Common myeloid progenitor, CD34-positive (primary cell): ENCODE measurements around the gene ENPP7. TPM values are rescaled to one million over a fixed set of nuclear protein-coding genes. Genes with fewer than 3 reads are reported as not detected.

Source experiments
- CTCF ChIA-PET: fragments of 350-600 bp; sonication (Branson Sonifier 250); formaldehyde crosslinking; loops from one replicate; lab custom pipeline; 2021; ENCODE audit warnings: antibody characterized with exemption; lab: Charles Lee
- POLR2A ChIA-PET: fragments of 350-600 bp; sonication (Branson Sonifier 250); formaldehyde crosslinking; loops from one replicate; lab custom pipeline; 2021; ENCODE audit warnings: antibody characterized with exemption; lab: Charles Lee
- DNase-seq, 3 donors: peaks; one replicate each; pipeline versions ENCODE4 v3.0.0 to v3.0.0-alpha.2; 2013
- H3K27ac ChIP-seq, 2 experiments: 1 replicate in 1 of 2; 2 replicates in 1 of 2; pipeline ENCODE4 v1.7.0; 2013; ENCODE audit warnings: inconsistent platforms in 2 of 2, low read length in 2 of 2, mild to moderate bottlenecking in 2 of 2, low read depth in 1 of 2, moderate library complexity in 1 of 2; ENCODE audit not compliant: severe bottlenecking in 2 of 2, insufficient read depth in 1 of 2, poor library complexity in 1 of 2
- H3K27me3 ChIP-seq, 5 experiments: replicated peaks in 2 of 5; 1 replicate in 3 of 5; 2 replicates in 2 of 5; pipeline versions ENCODE4 v1.6.1 to v1.7.0; 2013; ENCODE audit warnings: low read length in 4 of 5, mild to moderate bottlenecking in 2 of 5, moderate library complexity in 2 of 5, inconsistent platforms in 1 of 5; ENCODE audit not compliant: insufficient read depth in 5 of 5, control insufficient read depth in 4 of 5
- H3K36me3 ChIP-seq, 4 experiments: 1 replicate in 2 of 4; 2 replicates in 2 of 4; pipeline versions ENCODE4 v1.6.1 to v1.7.0; 2013; ENCODE audit warnings: low read length in 3 of 4, control low read depth in 1 of 4, mild to moderate bottlenecking in 1 of 4; ENCODE audit not compliant: control insufficient read depth in 4 of 4, insufficient read depth in 4 of 4
- H3K4me1 ChIP-seq, 4 experiments: 1 replicate in 3 of 4; 2 replicates in 1 of 4; pipeline versions ENCODE4 v1.6.1 to v1.7.1; 2013; ENCODE audit warnings: low read length in 3 of 4, mild to moderate bottlenecking in 3 of 4, control low read depth in 1 of 4, inconsistent platforms in 1 of 4, moderate library complexity in 1 of 4; ENCODE audit not compliant: control insufficient read depth in 4 of 4, insufficient read depth in 4 of 4; ENCODE audit errors: control extremely low read depth in 1 of 4
- H3K4me3 ChIP-seq, 7 experiments: 1 replicate in 4 of 7; 2 replicates in 3 of 7; pipeline versions ENCODE4 v1.5.1 to v1.7.0; 2013; ENCODE audit warnings: mild to moderate bottlenecking in 7 of 7, low read length in 6 of 7, moderate library complexity in 6 of 7, inconsistent platforms in 2 of 7, low read depth in 2 of 7, control low read depth in 1 of 7; ENCODE audit not compliant: insufficient read depth in 4 of 7, control insufficient read depth in 1 of 7; ENCODE audit errors: extremely low read depth in 1 of 7
- H3K9me3 ChIP-seq, 5 experiments: 1 replicate in 4 of 5; 2 replicates in 1 of 5; pipeline versions ENCODE4 v1.6.1 to v1.7.1; 2013; ENCODE audit warnings: low read length in 4 of 5, mild to moderate bottlenecking in 2 of 5, inconsistent platforms in 1 of 5, low read depth in 1 of 5, moderate library complexity in 1 of 5; ENCODE audit not compliant: control insufficient read depth in 4 of 5, insufficient read depth in 2 of 5; ENCODE audit errors: control extremely low read depth in 1 of 5
- WGBS: methylation state at CpG from one replicate; pipeline ENCODE4 v1.1.5; 2013; ENCODE audit not compliant: insufficient coverage; 5-methylcytosine and 5-hydroxymethylcytosine counted together
- polyA plus RNA-seq: library from polyadenylated mRNA; unstranded; fragments of 120-200 nt; gene quantifications from one replicate; pipeline ENCODE4 v1.2.1, GENCODE V29; 2013

Gene ENPP7, protein sequence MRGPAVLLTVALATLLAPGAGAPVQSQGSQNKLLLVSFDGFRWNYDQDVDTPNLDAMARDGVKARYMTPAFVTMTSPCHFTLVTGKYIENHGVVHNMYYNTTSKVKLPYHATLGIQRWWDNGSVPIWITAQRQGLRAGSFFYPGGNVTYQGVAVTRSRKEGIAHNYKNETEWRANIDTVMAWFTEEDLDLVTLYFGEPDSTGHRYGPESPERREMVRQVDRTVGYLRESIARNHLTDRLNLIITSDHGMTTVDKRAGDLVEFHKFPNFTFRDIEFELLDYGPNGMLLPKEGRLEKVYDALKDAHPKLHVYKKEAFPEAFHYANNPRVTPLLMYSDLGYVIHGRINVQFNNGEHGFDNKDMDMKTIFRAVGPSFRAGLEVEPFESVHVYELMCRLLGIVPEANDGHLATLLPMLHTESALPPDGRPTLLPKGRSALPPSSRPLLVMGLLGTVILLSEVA
- 0.03 TPM for polyA plus RNA-seq

DNA sequence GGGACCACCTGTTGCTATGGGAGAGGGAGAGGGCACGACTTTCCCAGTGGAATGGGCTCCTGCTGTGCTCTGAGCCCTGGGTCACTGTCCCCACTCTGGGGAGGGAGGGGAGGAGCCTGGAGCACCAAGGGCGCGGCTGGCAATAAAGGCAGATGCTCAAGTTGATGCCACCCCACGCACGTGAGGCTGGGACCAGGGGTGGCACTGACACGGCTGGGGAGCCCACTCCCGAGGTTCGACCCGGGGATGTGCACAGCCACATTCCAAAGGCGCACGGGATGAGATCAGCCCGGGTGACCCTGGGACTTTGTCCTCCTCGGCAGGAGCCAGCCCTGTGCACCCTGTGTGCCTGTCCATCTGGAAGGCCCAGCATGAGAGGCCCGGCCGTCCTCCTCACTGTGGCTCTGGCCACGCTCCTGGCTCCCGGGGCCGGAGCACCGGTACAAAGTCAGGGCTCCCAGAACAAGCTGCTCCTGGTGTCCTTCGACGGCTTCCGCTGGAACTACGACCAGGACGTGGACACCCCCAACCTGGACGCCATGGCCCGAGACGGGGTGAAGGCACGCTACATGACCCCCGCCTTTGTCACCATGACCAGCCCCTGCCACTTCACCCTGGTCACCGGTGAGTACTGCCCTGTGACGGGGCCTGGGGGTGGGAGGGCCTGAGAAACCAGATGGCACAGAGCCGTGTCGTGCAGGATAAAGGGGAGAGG is at the start of gene ENPP7:
TSS of gene ENPP7 (plus strand) at position 175 of the 715 bp plus-strand sequence. CDS start at position 372, 197 bp downstream.
- DNase-seq, result no peak
- H3K4me3 ChIP-seq, result no peak within 1 kb of the TSS
- H3K4me1 ChIP-seq, result peaks cover 0 to 25% (median 1%) of the 10 kb centered on the region in 4 experiments
- H3K9me3 ChIP-seq, result no peaks in the 10 kb centered on the region
- POLR2A ChIA-PET, result no interaction called here
- no peaks in the 10 kb centered on the region for H3K27me3 ChIP-seq
- H3K36me3 ChIP-seq, result no peaks in the 10 kb centered on the region
- CTCF ChIA-PET, result no interaction called here
- H3K27ac ChIP-seq, result no peak within 1 kb of the TSS
- 96% methylated on average over 31 of the region's 33 CpGs for WGBS

DNA sequence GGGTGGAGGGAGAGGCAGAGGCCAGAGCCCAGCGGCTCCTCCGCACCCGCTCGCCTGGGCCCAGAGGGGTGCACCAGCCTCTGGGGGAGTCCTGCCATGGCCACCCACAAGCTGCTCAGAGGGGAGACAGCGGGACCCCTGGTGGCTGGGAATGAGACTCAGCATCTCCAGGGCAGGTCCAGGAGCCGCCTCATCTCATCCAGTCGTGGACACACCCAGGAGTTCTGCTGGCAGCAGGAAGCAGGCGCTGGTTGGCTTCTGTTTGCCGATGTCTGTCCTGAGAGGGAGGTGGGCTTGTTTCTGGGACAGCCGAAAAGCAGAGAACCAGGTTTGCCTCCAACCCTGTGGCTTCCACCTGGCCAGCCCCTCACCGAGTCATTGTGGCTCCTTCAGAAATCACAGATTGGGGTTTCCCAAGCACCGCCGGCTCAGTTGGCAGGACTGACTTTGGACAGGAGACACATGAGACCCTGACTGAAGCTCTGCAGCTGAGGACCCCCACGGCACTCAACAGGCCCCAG is 49.6 kb upstream of the ENPP7 start:
- POLR2A ChIA-PET, result no interaction called here
- Histone ChIP-seq H3K36me3 (no peaks in the 10 kb centered on the region), H3K9me3 (no peaks in the 10 kb centered on the region), H3K27ac (no peak overlapping the region), H3K4me1 (no peaks in the 10 kb centered on the region), H3K4me3 (no peak overlapping the region), H3K27me3 (peaks cover 2 to 38% (median 5%) of the 10 kb centered on the region in 5 experiments)
- CTCF ChIA-PET, result no interaction called here
- no peak for DNase-seq
- WGBS, result 78% methylated on average over 13 of the region's 14 CpGs

DNA sequence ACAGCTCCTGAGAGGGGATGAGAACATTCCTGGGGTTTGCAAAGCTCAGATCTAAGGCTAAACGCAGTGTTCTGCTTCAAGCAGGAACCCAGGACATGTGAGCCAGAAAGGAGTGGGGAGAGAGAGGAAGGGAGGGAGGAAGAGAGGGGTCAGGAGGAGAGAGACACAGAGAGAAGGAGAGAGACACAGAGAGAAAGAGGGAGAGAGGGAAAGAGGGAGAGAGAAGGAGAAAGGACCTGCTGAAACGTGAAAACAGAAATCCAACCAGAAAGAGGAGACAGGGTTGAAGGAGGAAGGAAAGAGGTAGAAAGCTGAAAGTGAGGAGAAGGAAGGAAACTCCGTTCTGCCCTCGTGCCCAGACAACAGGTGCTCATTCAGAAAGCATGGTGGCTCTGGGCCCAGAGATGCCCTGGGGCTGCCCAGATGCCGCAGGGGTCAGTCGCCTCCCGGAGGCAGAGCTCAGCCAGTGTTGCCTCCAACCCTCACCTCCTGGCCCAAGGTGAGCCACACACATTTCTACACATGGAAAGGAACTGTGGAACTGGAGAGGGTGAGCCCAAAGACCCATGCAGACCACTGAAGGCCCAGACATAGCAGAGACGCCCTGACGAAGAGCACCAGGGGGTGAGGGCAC is 49.0 kb upstream of the ENPP7 start:
- WGBS, result 28% methylated on average over 6 of the region's 9 CpGs

DNA sequence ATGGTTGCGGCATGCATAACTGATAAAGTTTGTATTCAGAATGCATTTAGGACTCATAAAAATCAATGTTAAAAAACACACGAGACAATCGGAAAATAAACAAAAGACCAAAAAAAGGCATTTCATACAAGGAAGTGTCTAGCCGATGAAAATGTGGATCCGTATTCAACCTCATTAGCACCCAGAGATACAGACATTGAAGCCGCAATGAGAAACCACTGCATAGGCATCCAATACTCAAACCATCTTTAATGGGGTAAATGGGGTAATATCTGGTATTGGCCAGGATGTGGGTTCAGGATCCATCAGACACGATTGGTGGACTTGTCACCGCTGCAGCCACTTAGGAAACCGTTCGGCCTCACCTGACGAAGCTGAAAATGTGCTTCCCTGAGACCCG is 47.4 kb upstream of the ENPP7 start:
- CTCF ChIA-PET, result no interaction called here
- 84% methylated on average over 6 of the region's 12 CpGs for WGBS
- DNase-seq, result no peak

More for the DNA sequence above, 49.0 kb upstream of the ENPP7 start:
- no peak for DNase-seq
- H3K27ac ChIP-seq, result no peak overlapping the region
- ChIA-PET CTCF (no interaction called here), POLR2A (no interaction called here)
- no peaks in the 10 kb centered on the region for H3K4me1 ChIP-seq
- H3K36me3 ChIP-seq, result no peaks in the 10 kb centered on the region
- H3K27me3 ChIP-seq, result peaks cover 2 to 43% (median 5%) of the 10 kb centered on the region in 5 experiments
- H3K4me3 ChIP-seq, result no peak overlapping the region
- no peaks in the 10 kb centered on the region for H3K9me3 ChIP-seq

DNA sequence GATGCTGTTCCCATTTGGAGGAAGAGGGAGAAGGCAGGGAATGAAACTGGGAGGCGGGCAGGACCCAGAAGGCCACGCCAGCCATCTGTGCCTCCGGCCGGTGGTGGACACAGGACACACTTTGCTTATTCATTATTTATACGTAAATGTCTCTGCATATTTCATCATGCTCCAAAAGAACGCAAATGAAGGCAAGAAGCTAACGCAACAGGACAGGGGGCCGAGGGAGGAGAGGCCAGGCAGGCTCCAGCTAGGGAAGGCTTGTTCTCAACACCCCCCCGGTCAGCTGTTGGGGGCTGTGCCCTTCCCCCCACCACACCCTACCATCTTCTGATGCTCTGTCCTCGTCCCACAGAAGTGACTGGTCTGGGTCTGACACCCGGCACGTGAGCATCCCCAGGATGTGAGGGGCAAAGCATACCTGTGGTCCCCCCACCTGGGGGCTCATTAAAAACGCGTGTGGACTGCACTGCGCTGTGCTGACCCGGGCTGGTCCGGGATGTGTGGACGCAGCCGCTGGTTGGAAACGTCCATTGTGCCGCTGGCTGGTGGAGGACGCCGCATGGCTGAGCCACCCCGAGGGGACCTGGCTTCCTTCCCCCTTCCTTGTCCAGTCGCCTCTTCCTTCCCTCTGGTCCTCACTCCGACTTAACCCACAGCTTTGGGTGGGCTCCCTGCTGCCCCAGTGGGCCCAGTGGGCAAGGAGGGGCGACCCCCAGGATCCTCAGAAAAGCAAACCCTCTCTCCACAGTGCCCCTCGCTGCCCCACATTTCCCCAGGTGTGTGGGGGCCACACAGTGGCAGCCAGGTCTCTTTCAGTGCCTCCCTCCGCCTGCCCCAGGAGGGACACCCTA is 46.4 kb upstream of the ENPP7 start:
- POLR2A ChIA-PET, result no interaction called here
- Histone ChIP-seq H3K36me3 (no peaks in the 10 kb centered on the region), H3K4me1 (no peaks in the 10 kb centered on the region), H3K4me3 (no peak overlapping the region), H3K9me3 (no peaks in the 10 kb centered on the region), H3K27ac (no peak overlapping the region), H3K27me3 (peaks cover 2 to 47% (median 5%) of the 10 kb centered on the region in 5 experiments)
- CTCF ChIA-PET, result no interaction called here
- WGBS, result 71% methylated on average over 22 of the region's 29 CpGs
- no peak for DNase-seq

More for the DNA sequence above, 47.4 kb upstream of the ENPP7 start:
- Histone ChIP-seq H3K27me3 (peaks cover 2 to 47% (median 5%) of the 10 kb centered on the region in 5 experiments), H3K4me3 (no peak overlapping the region), H3K36me3 (no peaks in the 10 kb centered on the region), H3K27ac (no peak overlapping the region), H3K9me3 (no peaks in the 10 kb centered on the region), H3K4me1 (no peaks in the 10 kb centered on the region)
- POLR2A ChIA-PET, result no interaction called here

DNA sequence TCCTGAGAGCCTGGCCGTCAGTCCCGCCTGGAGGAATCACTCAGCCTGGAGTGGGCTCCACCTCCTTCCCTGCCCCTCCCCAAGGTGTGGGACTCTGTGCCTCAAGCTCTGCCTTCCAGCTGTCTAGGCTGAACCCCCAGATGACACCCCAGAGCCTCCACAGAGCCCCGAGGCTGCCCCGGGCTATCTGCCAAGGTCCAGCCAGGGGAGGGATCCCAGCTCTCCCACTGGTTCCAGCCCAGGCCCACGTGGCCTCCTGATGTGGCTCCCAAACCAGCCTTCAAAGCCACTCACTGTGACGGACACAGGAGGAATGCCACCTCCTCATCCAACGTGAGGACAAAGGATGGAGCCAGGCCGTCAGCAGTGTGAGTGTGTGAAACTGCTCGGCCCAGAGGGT is 45.6 kb upstream of the ENPP7 start:
- H3K4me3 ChIP-seq, result no peak overlapping the region
- H3K27ac ChIP-seq, result no peak overlapping the region
- H3K27me3 ChIP-seq, result peaks cover 2 to 47% (median 5%) of the 10 kb centered on the region in 5 experiments
- H3K36me3 ChIP-seq, result no peaks in the 10 kb centered on the region
- WGBS, result 88% methylated on average over 8 of the region's 9 CpGs
- POLR2A ChIA-PET, result no interaction called here
- no peak for DNase-seq
- H3K4me1 ChIP-seq, result no peaks in the 10 kb centered on the region
- H3K9me3 ChIP-seq, result no peaks in the 10 kb centered on the region
- CTCF ChIA-PET, result no interaction called here
